GM19438 (cell line): ENCODE data around the gene NBEA.

Source experiments
- ATAC-seq: cut with Tn5 transposase; IDR thresholded peaks from one replicate; pipeline ENCODE4 v1.9.1; 2021; ENCODE audit warnings: low read depth; ENCODE audit not compliant: unreplicated experiment

The NBEA gene

GRCh38 chr13:35163674-35164073 lies 221.6 kb downstream of the NBEA start:
- ATAC-seq = peak; percentile 53

DNA sequence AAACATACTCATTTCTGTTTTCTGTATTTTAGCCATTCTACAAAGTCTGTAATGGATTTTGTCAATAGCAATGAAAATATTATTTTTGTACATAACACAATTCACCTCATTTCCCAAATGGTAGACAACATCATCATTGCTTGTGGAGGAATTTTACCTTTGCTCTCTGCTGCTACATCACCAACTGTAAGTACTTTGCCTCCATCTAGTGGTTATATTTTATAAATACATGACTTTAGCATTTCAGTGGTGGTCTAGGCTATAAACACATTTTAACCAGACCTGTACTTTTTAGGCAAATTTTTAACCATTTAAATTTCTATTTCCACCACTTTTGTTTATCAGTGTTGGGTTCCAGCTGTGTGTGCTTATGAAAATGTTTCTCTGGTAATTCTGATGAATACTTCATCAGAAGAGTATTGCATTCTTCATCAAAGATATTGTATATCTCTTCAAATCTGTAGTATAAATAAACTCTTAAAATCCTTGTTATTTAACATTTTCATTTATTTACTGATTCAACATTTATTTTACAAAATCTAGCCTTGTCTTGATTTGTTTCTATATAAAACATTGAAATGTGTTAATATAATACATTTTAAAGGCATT lies 222.4 kb downstream of the NBEA start:
- ATAC-seq = peak; percentile 78

DNA sequence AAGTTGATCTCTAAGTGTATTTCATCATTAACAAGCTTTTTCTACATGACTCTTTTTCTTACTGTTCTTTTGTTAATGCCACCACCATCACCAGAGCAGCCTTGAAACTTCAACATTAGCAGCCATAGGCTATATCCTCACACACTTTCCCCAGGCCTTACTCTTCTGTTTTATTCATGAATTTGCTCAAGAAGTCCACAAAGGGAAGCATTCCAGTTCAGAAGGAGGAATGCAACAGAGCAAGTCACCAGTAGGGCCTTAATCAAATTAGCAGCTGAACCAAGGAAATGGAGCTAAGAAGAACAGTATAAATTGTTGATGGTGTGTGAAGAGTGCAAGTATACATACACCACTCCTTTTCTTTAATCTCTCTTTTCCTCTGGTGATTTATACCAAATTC lies 223.1 kb downstream of the NBEA start:
- no peak for ATAC-seq

DNA sequence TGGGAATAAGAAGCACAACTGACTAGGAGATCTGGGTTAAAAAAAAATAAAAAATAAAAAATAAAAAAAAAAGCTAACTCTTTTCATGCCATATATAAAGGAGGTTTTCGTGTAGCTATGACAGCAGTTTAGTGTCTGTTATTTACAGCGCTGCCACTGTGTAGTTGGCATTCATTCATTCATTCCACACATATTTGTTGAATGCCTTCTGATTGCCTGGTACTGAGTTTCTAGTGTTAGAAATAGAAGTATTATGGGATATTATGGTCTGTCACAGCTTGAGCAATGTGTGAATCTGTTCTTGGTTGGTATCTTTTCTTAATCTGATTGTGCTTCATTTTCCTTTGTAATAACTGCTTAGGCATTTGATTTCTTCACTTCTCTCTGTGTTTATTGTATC lies 237.4 kb downstream of the NBEA start:
- no peak for ATAC-seq

DNA sequence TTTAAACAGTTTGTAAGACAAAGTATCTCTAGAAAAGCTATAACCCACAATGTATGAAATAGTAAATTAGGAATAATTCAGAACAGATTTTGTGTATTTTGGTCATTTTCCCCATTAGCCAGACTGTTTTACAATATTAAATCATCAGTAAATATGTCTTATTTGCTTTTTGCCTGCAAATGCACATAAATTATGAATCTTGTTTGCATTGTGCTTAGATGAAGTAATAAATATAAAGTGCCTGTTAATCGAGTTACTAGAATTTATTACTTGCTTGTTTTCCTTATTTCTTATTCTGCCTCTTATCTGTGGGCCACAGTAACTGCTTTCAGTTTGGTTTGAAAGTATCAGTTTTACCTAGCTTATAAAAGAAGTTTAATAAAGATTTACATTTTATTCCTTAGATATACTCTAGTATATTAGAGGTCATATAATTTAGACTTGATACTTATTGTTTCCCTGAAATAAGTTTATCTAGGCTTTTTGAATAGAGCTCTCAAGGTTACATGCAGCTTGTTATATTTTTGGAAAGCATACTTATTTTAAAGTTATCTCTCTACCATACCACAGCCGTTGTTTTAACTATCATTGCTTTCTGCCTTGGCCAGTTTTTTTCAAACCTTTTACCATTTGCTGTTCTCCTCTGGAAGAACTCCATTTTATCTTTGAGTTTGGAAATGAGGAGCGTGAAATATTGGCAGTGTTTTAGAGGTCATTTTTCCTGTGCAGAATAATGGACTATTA lies 238.0 kb downstream of the NBEA start:
- ATAC-seq = no peak

- ATAC-seq = no peak
These were observed 248.2 kb downstream of the NBEA start for GRCh38 chr13:35190241-35190640.

- no peak for ATAC-seq
These were observed 249.8 kb downstream of the NBEA start for GRCh38 chr13:35191883-35192282.

GRCh38 chr13:35198613-35199200 lies 256.6 kb downstream of the NBEA start:
- no peak for ATAC-seq

DNA sequence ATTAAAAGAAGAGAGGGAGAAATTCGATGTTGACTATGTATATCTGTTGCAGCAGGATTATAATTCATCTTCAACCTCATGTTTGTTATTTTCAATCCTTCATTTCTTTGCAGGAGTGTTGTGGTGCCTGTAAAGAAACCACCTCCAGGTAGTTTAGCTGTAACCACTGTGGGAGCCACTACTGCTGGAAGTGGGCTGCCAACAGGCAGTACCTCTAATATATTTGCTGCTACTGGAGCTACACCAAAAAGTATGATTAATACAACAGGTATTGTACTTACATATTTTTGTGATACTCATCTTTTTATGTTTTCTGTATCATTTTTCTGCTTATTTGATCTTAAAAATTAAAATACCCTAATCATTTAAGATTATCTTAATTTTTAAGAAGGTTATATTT lies 266.5 kb downstream of the NBEA start:
- no peak for ATAC-seq

GRCh38 chr13:35210261-35210660 lies 268.2 kb downstream of the NBEA start:
- ATAC-seq = no peak

GRCh38 chr13:35211949-35212348 lies 269.9 kb downstream of the NBEA start:
- no peak for ATAC-seq

DNA sequence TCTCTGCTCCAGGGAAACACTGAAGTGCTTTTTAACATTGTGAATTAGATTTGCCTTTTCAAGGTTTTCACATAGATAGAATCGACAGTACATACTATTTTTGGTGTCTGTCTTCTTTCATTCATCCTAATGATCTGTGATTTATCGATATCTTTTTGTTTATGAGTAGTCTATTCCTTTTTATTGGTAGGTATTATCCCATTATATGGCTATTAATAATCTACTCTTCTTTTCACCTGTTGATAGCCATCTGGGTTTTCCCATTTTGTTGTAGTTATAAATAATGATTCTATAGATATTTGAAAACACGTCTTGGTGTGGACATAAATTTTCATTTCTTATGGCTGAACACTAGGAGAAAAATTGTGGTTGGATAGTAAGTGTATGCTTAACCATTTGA lies 271.8 kb downstream of the NBEA start:
- ATAC-seq = no peak

DNA sequence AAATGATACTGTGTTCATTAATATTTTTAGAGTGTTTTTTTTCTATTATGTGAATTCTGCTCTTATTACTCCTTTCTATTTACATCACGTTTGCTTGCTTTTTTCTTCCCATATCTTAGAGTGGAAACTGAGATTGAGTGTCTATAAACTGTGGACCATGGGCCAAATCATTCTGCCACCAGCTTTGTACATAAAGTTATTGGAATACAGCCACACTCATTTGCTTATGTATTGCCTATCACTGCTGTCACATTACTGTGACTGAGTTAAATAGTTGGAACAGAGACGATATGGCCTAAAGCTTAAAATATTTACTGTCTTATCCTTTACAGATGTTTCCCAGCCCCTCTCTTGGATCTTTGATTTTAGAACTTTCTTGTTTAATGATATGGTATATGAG lies 274.1 kb downstream of the NBEA start:
- no peak for ATAC-seq

GRCh38 chr13:35219021-35219420 lies 277.0 kb downstream of the NBEA start:
- no peak for ATAC-seq

DNA sequence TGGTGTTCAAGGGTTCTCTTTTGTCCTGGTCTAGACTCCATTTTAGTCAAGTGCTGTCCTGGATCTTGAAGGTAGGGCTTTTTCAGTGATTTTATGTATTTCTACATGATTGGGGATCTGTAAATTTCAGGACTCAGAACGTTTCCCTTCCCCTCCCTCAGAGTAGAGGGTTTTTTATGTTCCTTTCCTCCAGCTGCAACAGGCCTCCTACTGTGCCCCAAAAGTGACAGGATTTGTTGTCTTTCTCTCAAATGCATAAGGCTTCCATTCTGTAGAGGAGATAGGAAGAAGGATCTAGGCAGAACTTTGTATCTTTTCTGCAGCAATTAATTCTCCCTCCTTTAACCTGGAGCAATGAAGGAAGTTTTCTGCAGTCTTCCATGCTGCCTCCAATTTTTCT lies 283.1 kb downstream of the NBEA start:
- no peak for ATAC-seq

DNA sequence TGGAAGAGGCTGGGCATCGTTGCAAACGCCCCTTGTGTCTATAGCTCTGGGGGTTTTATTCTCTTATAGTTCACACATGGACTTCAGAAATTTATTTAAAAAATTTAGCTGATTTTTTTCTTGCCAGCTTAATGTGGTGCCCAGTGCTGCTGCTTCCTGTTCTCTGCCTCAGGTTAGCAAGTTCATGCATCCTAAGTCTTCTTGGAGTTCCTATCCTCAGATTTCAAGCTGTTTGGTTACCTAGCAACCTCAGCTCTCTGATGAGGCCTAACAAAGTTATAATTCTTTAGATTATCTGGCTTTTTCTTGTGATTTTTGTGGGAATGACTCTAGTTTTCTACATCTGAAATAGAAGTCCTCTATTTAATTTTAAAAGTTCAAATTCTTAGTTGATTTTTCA lies 283.5 kb downstream of the NBEA start:
- no peak for ATAC-seq

DNA sequence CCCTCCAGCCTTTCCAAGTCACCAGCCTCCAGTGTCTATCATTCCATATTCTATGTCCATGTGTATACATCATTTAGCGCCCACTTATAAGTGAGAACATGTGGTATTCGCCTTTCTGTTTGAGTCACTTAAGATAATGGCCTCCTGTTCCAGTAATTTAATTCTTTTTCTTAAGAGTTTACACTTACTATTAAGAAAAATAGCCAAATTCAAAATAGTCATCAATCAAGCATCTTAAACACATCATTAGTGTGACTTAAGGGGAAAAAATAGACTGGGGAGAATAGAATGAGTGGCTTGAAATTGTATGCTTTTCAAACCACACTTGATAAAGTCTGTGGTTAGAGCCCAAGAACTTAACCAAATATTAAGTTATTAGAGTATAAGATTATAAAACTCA lies 286.5 kb downstream of the NBEA start:
- ATAC-seq = no peak

DNA sequence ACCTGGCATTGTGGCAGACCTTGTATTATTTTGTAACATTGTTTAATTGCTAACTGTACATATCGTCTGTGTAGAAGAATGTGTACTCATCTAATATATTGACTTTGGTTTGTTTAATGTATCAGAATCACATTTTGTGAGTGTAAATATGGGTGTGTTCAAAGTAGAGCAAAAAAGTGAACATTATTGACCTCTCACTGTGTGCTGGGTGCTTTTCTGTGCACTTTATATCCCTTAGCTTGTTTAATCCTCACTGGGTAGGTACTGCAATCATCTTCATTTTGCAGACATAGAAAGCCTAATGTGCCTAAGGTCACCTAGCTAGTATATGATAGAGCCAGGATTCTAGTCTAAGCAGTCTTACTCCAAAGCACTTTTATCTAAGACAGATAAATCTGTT lies 289.4 kb downstream of the NBEA start:
- ATAC-seq = no peak

- ATAC-seq = no peak
These were observed 296.2 kb downstream of the NBEA start for GRCh38 chr13:35238274-35238673.

DNA sequence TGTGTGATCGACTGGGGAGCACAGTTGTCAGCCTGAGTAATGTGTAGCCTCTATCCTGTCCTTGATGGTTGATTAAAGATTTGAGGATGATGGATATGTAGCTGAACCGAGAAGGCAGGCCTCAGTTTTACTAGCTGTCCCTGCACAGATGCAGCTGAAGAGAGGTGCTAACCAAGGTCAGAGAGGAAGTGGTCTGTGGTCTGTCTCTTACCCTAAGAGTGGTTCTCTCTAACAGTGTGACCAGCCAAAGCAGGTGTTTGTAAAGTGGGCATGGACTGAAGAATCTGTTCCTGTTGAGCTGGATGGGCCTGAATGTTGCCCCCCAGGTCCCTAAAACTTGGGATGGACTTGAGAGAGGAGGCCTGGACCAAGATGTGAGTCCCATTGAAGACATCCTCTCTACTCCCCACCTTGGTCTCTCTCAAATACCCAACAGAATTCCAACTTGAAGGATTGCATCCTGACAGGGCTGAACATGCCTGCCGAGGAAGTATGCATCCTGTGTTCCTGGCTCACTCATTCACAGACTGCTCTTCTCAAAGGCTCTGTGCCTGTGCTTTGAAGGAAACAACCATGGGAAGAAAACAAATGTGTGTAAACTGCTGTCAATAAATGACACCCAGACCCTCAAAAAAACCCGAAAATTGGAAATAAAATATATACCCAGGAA lies 310.6 kb downstream of the NBEA start:
- peak; percentile 92 for ATAC-seq

DNA sequence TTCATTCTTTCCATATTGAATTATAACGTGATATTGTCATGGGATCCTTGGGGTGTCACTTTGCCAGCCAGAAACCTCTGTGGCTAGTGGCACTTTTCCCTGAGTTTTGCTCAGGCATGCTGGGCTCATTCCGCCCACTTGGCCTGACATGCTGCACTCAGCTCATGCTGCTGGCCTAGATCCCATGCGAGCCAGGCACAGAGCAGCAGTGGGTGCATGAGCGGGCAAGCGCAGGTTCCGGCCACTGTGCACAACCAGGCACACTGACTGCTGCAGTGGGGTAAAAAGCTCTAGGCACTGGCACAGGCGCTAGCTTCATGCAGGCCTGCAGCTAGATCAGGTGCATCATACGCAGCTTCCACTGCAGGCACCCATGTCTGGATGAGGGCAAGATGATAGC lies 313.2 kb downstream of the NBEA start:
- no peak for ATAC-seq
